Keratinocyte (primary cell): ENCODE measurements around the gene GRK3. TPM values are rescaled to one million over a fixed set of nuclear protein-coding genes. Genes with fewer than 3 reads are reported as not detected.

ENCODE experiments used
- DNase-seq: peaks from one replicate; pipeline ENCODE4 v3.0.0-alpha.2; 2011; ENCODE audit warnings: low read depth, missing footprints, low spot score
- FAIRE-seq: peaks from 2 replicates; lab custom pipeline; 2011; peaks lifted over from hg19 to GRCh38; lab: Jason Lieb, UNC
- H2AFZ ChIP-seq: 2 replicates; pipeline ENCODE4 v1.6.0; 2012; ENCODE audit warnings: low read length, control low read depth, inconsistent platforms; ENCODE audit not compliant: control insufficient read depth
- H3K27ac ChIP-seq: 2 replicates; pipeline ENCODE4 v1.5.1; 2011; ENCODE audit warnings: low read length; ENCODE audit not compliant: control insufficient read depth, insufficient read depth
- H3K27me3 ChIP-seq: 3 replicates; pipeline ENCODE4 v1.6.0; 2011; ENCODE audit warnings: low read length; ENCODE audit not compliant: control insufficient read depth, insufficient read depth; ENCODE audit errors: extremely low read depth
- H3K36me3 ChIP-seq, 2 experiments: 2 replicates in 1 of 2; 3 replicates in 1 of 2; pipeline ENCODE4 v1.5.1; 2011; ENCODE audit warnings: low read length in 2 of 2, mild to moderate bottlenecking in 1 of 2; ENCODE audit not compliant: control insufficient read depth in 2 of 2, insufficient read depth in 2 of 2; ENCODE audit errors: extremely low read depth in 1 of 2
- H3K4me1 ChIP-seq: 3 replicates; pipeline ENCODE4 v1.5.1; 2011; ENCODE audit warnings: low read length; ENCODE audit not compliant: control insufficient read depth, insufficient read depth; ENCODE audit errors: extremely low read depth
- H3K4me2 ChIP-seq: 3 replicates; pipeline ENCODE4 v1.6.0; 2011; ENCODE audit warnings: low read depth, low read length; ENCODE audit not compliant: control insufficient read depth, insufficient read depth; ENCODE audit errors: extremely low read depth
- H3K4me3 ChIP-seq, 3 experiments: fragments of 200-600 bp in 1 of 3; sonication (generic) in 1 of 3; 2 replicates in 2 of 3; 3 replicates in 1 of 3; pipeline ENCODE4 v1.5.1; 2011 to 2016; ENCODE audit warnings: low read length in 3 of 3, mild to moderate bottlenecking in 3 of 3, control low read depth in 2 of 3, inconsistent platforms in 1 of 3, low read depth in 1 of 3, mixed read lengths in 1 of 3, mixed run types in 1 of 3, moderate library complexity in 1 of 3; ENCODE audit not compliant: control insufficient read depth in 2 of 3, insufficient read depth in 2 of 3; ENCODE audit errors: extremely low read depth in 1 of 3
- H3K79me2 ChIP-seq: 2 replicates; pipeline ENCODE4 v1.6.0; 2012; ENCODE audit warnings: low read length; ENCODE audit not compliant: control insufficient read depth, insufficient read depth
- H3K9ac ChIP-seq: 3 replicates; pipeline ENCODE4 v1.6.0; 2011; ENCODE audit warnings: low read length; ENCODE audit not compliant: control insufficient read depth, insufficient read depth; ENCODE audit errors: extremely low read depth
- H3K9me1 ChIP-seq: 3 replicates; pipeline ENCODE4 v1.6.0; 2011; ENCODE audit warnings: low read length; ENCODE audit not compliant: control insufficient read depth, insufficient read depth; ENCODE audit errors: extremely low read depth
- H3K9me3 ChIP-seq: 2 replicates; pipeline ENCODE4 v1.5.1; 2012; ENCODE audit warnings: low read depth, low read length; ENCODE audit not compliant: control insufficient read depth
- H4K20me1 ChIP-seq: 3 replicates; pipeline ENCODE4 v1.6.0; 2011; ENCODE audit warnings: low read length; ENCODE audit not compliant: control insufficient read depth, insufficient read depth; ENCODE audit errors: extremely low read depth
- CTCF ChIP-seq, 3 experiments: IDR thresholded peaks in 1 of 3; conservative IDR thresholded peaks in 1 of 3; optimal IDR thresholded peaks in 1 of 3; 2 replicates in 2 of 3; 3 replicates in 1 of 3; pipeline versions ENCODE3 to v1.5.1; 2011; ENCODE audit warnings: low read length in 3 of 3, mild to moderate bottlenecking in 3 of 3, moderate library complexity in 2 of 3, control low read depth in 1 of 3, inconsistent platforms in 1 of 3; ENCODE audit not compliant: insufficient read depth in 2 of 3; ENCODE audit errors: extremely low read depth in 1 of 3
- EZH2 ChIP-seq: IDR thresholded peaks from one replicate; pipeline ENCODE4 v1.6.1; 2012; ENCODE audit warnings: inconsistent platforms, mild to moderate bottlenecking, low read length, moderate library complexity
- dilution Hi-C: fragments of 300-500 bp; cut with MboI; formaldehyde crosslinking; loops from one replicate; pipeline ENCODE4 v1.7.0; 2020; ENCODE audit warnings: low sequenced_read_pairs; ENCODE audit not compliant: extremely low pct_ligation_motif_present
- polyA plus RNA-seq, 5 experiments: library from polyadenylated mRNA; depleted of rRNA in 3 of 5; stranded (reverse) in 3 of 5; stranded (forward) in 1 of 5; unstranded in 1 of 5; fragments of >200 nt; gene quantifications; 1 replicate in 1 of 5; 2 replicates in 3 of 5; 3 replicates in 1 of 5; pipeline versions ENCODE4 v1.2.1 to v1.2.3, GENCODE V29; 2011 to 2012; ENCODE audit warnings: missing spikeins in 2 of 5, low read depth in 1 of 5, low replicate concordance in 1 of 5

The GRK3 gene
- polyA plus RNA-seq, 1 donor (not counting 4 experiments of a cell fraction or from before 2014, with no cell fraction given) = 8.1 TPM

GRCh38 chr22:25629613-25630012, 65.1 kb downstream of the GRK3 start:
- dilution Hi-C loops = no loop called here
- Histone ChIP-seq H3K36me3 (no peaks in the 10 kb centered on the region), H3K9ac (no peak overlapping the region), H3K27ac (no peak overlapping the region), H2AFZ (no peak overlapping the region), H3K4me2 (no peak overlapping the region), H3K79me2 (no peaks in the 10 kb centered on the region), H3K9me3 (no peaks in the 10 kb centered on the region), H3K27me3 (no peaks in the 10 kb centered on the region), H4K20me1 (no peaks in the 10 kb centered on the region), H3K9me1 (no peaks in the 10 kb centered on the region), H3K4me1 (peaks cover 9% of the 10 kb centered on the region), H3K4me3 (no peak overlapping the region)
- DNase-seq = no peak
- TF ChIP-seq EZH2 (no peak), CTCF (optimal IDR thresholded peaks at IDR 0.05 in 1 of 3, IDR thresholded peaks at IDR 0.05 in 1 of 3, conservative IDR thresholded peaks at IDR 0.05 in 1 of 3; ENCODE audit: extremely low read depth in 1 of 3, insufficient read depth in 2 of 3, low read length in 3 of 3) (no peak)
- FAIRE-seq = no peak

- FAIRE-seq = no peak
- H3K9me3 ChIP-seq = no peaks in the 10 kb centered on the region
These were observed 66.0 kb downstream of the GRK3 start for GRCh38 chr22:25630447-25630846.

More at GRCh38 chr22:25630447-25630846, 66.0 kb downstream of the GRK3 start:
- Histone ChIP-seq H3K4me2 (no peak overlapping the region), H3K27ac (no peak overlapping the region), H3K9ac (no peak overlapping the region), H3K4me3 (no peak overlapping the region), H3K36me3 (no peaks in the 10 kb centered on the region), H3K9me1 (no peaks in the 10 kb centered on the region), H3K79me2 (no peaks in the 10 kb centered on the region), H2AFZ (no peak overlapping the region), H3K4me1 (peaks cover 9% of the 10 kb centered on the region), H4K20me1 (no peaks in the 10 kb centered on the region), H3K27me3 (no peaks in the 10 kb centered on the region)
- DNase-seq = no peak
- dilution Hi-C loops = no loop called here
- TF ChIP-seq CTCF (optimal IDR thresholded peaks at IDR 0.05 in 1 of 3, IDR thresholded peaks at IDR 0.05 in 1 of 3, conservative IDR thresholded peaks at IDR 0.05 in 1 of 3; ENCODE audit: extremely low read depth in 1 of 3, insufficient read depth in 2 of 3, low read length in 3 of 3) = no peak
- TF ChIP-seq EZH2 = no peak
